Measurements from ENCODE around the gene AMPD1. TPM values are rescaled to one million over a fixed set of nuclear protein-coding genes. Genes with fewer than 3 reads are reported as not detected.

Gene AMPD1
- total and polyA plus RNA-seq, 10 of the 15 experiments (the other 5 are each of a cell fraction or from before 2014, with no cell fraction given), result 0.12 to 0.30 (median 0.14) TPM; not detected in 7

GRCh38 chr1:114723915-114724314 is 28.6 kb upstream of the AMPD1 start:
- Histone ChIP-seq H3K79me2 (ENCODE audit: control insufficient read depth, insufficient read depth, low read length) (no peaks in the 10 kb centered on the region), H3K27ac (ENCODE audit: control insufficient read depth, insufficient read depth) (no peak overlapping the region), H3K9ac (ENCODE audit: control insufficient read depth, insufficient read depth, low read length) (no peak overlapping the region), H3K36me3 (ENCODE audit: control insufficient read depth in 2 of 2, insufficient read depth in 2 of 2, low read length in 1 of 2) (peaks cover 10 to 40% of the 10 kb centered on the region in 2 experiments), H3K4me3 (no peak overlapping the region), H3K4me2 (ENCODE audit: control insufficient read depth, insufficient read depth) (no peak overlapping the region), H3K4me1 (ENCODE audit: control insufficient read depth, insufficient read depth, low read length) (no peaks in the 10 kb centered on the region), H3K9me3 (replicated peaks; ENCODE audit: control insufficient read depth, insufficient read depth, low read length) (no peaks in the 10 kb centered on the region), H3K27me3 (replicated peaks in 1 of 2; ENCODE audit: control insufficient read depth in 2 of 2, insufficient read depth in 2 of 2, low read length in 1 of 2) (no peaks in the 10 kb centered on the region), H4K20me1 (ENCODE audit: control insufficient read depth, insufficient read depth) (no peaks in the 10 kb centered on the region), H2AFZ (ENCODE audit: control insufficient read depth, low read depth, low read length) (no peak overlapping the region)
- FAIRE-seq, result no peak
- ChIA-PET POLR2A (no interaction called here), RAD21 (ENCODE audit: unreplicated experiment) (no interaction called here), SMC1A (ENCODE audit: uncharacterized antibody, unreplicated experiment) (no interaction called here), CTCF (no interaction called here)
- no peak for ATAC-seq
- no peak for DNase-seq (ENCODE audit: low read depth, low spot score)
- in situ Hi-C loops (cut with MboI), result no loop called here
- TF ChIP-seq BCL3 (IDR thresholded peaks at IDR 0.05; ENCODE audit: borderline replicate concordance, insufficient read depth, low read depth, low read length, poor library complexity, severe bottlenecking) (no peak), ATF7 (IDR thresholded peaks at IDR 0.05; ENCODE audit: low read depth) (no peak), SIN3A (IDR thresholded peaks at IDR 0.05; ENCODE audit: low read depth, low read length) (no peak), SMC3 (IDR thresholded peaks at IDR 0.05; ENCODE audit: borderline replicate concordance, low read length) (no peak), BHLHE40 (IDR thresholded peaks at IDR 0.05; ENCODE audit: borderline replicate concordance in 1 of 2, low read depth in 2 of 2, low read length in 1 of 2) (no peak), CUX1 (IDR thresholded peaks at IDR 0.05; ENCODE audit: insufficient replicate concordance, low read depth, low read length) (no peak), TCF3 (IDR thresholded peaks at IDR 0.05; ENCODE audit: borderline replicate concordance, insufficient read depth, low read depth, low read length) (no peak), ESRRA (IDR thresholded peaks at IDR 0.05; ENCODE audit: low read length) (no peak), MEF2A (IDR thresholded peaks at IDR 0.05; ENCODE audit: insufficient read depth, low read depth, low read length) (no peak)
- BruUV-seq (replicated peaks), result no TSS peak
- 93% methylated on average over 1 of the region's 1 CpG for WGBS (ENCODE audit: insufficient coverage, insufficient replicate concordance, low lambda C conversion rate, missing lambda C conversion rate)
- intact Hi-C loops (cut with micrococcal nuclease; ENCODE audit: unreplicated experiment), result no loop called here

Data from GM12878 (cell line).